Testis (tissue), 3 donors: ENCODE data around the gene SPRR2F. TPM values are rescaled to one million over a fixed set of nuclear protein-coding genes. Genes with fewer than 3 reads are reported as not detected.
"Not testable (repeated sequence)": the region's sequence is repeated elsewhere in the genome, so short reads cannot be mapped to it uniquely, and the experiment has no call there.

Experiments used
- DNase-seq: peaks from one replicate; pipeline ENCODE4 v3.0.0-alpha.2; 2019
- H3K27ac ChIP-seq, 2 donors: fragments of 200-600 bp; sonication (generic); one replicate each; pipeline ENCODE4 v1.5.1; 2019
- H3K27me3 ChIP-seq: fragments of 200-600 bp; sonication (generic); one replicate; pipeline ENCODE4 v1.5.1; 2019
- H3K36me3 ChIP-seq: fragments of 200-600 bp; sonication (generic); one replicate; pipeline ENCODE4 v1.5.1; 2017; ENCODE audit warnings: low read depth; ENCODE audit errors: missing control alignments
- H3K4me1 ChIP-seq: fragments of 200-600 bp; sonication (generic); one replicate; pipeline ENCODE4 v1.5.1; 2019
- H3K4me3 ChIP-seq, 2 donors: fragments of 200-600 bp; sonication (generic); one replicate each; pipeline ENCODE4 v1.5.1; 2017 to 2019
- H3K9me3 ChIP-seq: fragments of 200-600 bp; sonication (generic); one replicate; pipeline ENCODE4 v1.5.1; 2017
- POLR2A ChIP-seq: fragments of 450-650 bp; IDR thresholded peaks from one replicate; pipeline ENCODE4 v1.6.1; 2017; ENCODE audit warnings: antibody characterized with exemption, mild to moderate bottlenecking, moderate library complexity
- WGBS, 2 donors: methylation state at CpG; one replicate each; pipeline ENCODE4 v1.1.5; 2018; 5-methylcytosine and 5-hydroxymethylcytosine counted together
- intact Hi-C: fragments of 100-400 bp; cut with DNase I; formaldehyde crosslinking; loops from one replicate; pipeline ENCODE4 v1.15.1; 2023; ENCODE audit warnings: low total_unique reads
- polyA plus RNA-seq: library from polyadenylated mRNA; stranded (reverse); fragments of 350-450 nt; fragmentation: Illumina TruSeq; extraction: RNeasy Lipid Tissue Mini Kit (QIAGEN cat#74804); gene quantifications from one replicate; pipeline ENCODE4 v1.2.3, GENCODE V29; 2014; ENCODE audit warnings: low read depth, low replicate concordance; ENCODE audit not compliant: insufficient read depth
- total RNA-seq, 2 donors: library from RNA; depleted of rRNA; stranded (reverse); fragments of >200 nt; gene quantifications; one replicate each; pipeline ENCODE4 v1.2.3, GENCODE V29; 2016
- TF ChIP-seq, protein P1 (sequence below), 3 experiments: fragments of 450-650 bp in 2 of 3; fragments of 200-600 bp in 1 of 3; sonication (generic) in 1 of 3; IDR thresholded peaks; one replicate each; pipeline ENCODE4 v1.5.1; 2016 to 2019; ENCODE audit warnings: antibody characterized with exemption in 3 of 3, mild to moderate bottlenecking in 2 of 3, moderate library complexity in 1 of 3

Gene SPRR2F
- total and polyA plus RNA-seq, 3 donors from 2014 or later: 4.9 to 21.6 TPM; not detected in 1

DNA sequence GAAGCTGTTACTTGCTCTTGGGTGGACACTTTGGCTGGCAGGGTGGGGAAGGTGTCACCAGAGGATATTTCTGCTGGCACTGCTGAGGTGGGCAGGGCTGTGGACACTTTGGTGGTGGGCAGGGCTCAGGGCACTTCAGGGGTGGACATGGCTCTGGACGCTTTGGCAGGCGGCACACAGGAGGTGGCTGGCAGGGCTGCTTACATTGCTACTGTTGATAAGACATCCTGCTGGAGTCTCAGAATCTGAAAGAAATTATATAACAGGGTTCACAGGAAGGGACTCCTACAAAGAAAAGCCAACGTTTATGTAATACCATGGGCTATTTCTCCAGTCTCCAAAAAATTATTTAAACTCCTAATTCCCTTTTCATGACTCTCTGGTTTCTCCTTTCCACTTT, 27.2 kb upstream of the SPRR2F start:
- no peak for TF ChIP-seq POLR2A
- TF ChIP-seq, protein P1, sequence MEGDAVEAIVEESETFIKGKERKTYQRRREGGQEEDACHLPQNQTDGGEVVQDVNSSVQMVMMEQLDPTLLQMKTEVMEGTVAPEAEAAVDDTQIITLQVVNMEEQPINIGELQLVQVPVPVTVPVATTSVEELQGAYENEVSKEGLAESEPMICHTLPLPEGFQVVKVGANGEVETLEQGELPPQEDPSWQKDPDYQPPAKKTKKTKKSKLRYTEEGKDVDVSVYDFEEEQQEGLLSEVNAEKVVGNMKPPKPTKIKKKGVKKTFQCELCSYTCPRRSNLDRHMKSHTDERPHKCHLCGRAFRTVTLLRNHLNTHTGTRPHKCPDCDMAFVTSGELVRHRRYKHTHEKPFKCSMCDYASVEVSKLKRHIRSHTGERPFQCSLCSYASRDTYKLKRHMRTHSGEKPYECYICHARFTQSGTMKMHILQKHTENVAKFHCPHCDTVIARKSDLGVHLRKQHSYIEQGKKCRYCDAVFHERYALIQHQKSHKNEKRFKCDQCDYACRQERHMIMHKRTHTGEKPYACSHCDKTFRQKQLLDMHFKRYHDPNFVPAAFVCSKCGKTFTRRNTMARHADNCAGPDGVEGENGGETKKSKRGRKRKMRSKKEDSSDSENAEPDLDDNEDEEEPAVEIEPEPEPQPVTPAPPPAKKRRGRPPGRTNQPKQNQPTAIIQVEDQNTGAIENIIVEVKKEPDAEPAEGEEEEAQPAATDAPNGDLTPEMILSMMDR (IDR thresholded peaks at IDR 0.05): no peak
- no peaks in the 10 kb centered on the region for H3K27me3 ChIP-seq
- no peak overlapping the region for H3K27ac ChIP-seq
- H3K4me1 ChIP-seq: no peaks in the 10 kb centered on the region
- DNase-seq: no peak
- H3K36me3 ChIP-seq: no peaks in the 10 kb centered on the region
- no peaks in the 10 kb centered on the region for H3K9me3 ChIP-seq
- H3K4me3 ChIP-seq: no peak overlapping the region
- WGBS, 2 donors: 35 to 61% methylated on average over 3 of the region's 3 CpGs
- intact Hi-C loops: no loop called here

DNA sequence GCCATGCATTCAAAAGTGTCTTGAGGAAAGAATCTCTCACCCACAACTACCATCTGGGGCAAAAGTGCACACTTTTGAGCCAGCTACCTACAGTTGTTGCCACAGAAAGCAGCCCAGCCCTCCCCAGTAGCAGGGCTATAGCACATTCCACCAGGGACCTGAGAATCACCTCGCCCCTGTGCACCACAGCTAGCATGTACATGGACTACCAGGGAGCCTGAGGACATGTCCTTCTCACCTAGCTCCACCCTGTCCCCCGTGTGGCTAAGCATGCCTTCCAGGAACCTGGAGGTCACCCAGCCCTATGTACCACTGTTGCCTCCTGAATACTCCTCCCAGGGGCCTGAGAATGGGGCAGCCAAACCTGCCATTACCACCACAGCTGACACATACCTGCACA, 20.4 kb upstream of the SPRR2F start:
- DNase-seq: no peak
- no peak overlapping the region for H3K4me3 ChIP-seq
- H3K27ac ChIP-seq: no peak overlapping the region
- no peaks in the 10 kb centered on the region for H3K9me3 ChIP-seq
- intact Hi-C loops: no loop called here
- TF ChIP-seq POLR2A: no peak
- TF ChIP-seq, protein P1 (IDR thresholded peaks at IDR 0.05): no peak
- H3K4me1 ChIP-seq: no peaks in the 10 kb centered on the region
- no peaks in the 10 kb centered on the region for H3K36me3 ChIP-seq
- H3K27me3 ChIP-seq: no peaks in the 10 kb centered on the region
- WGBS, 2 donors: 83 to 90% methylated on average over 1 to 2 of the region's 2 CpGs

DNA sequence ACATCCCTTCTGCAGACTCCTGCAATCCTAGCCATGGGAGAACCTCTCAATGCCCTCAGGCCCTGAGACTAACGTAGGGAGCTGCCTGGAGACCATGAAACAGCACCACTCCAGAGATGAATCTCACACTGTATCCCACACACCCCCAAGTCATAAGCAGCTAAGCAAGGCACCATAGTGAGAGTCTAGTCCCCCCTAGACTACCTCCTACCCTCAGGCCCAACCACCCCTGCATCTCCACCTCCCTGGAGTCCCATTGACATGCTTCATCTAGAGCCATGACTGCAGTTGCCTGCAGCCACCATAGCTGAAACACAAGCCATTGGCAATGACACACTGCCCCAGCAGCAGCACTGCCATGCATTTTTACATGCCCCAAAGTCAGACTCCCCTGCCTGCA, 20.0 kb upstream of the SPRR2F start:
- intact Hi-C loops: no loop called here
- Histone ChIP-seq H3K36me3 (no peaks in the 10 kb centered on the region), H3K27ac (no peak overlapping the region), H3K9me3 (no peaks in the 10 kb centered on the region), H3K4me1 (no peaks in the 10 kb centered on the region), H3K27me3 (no peaks in the 10 kb centered on the region), H3K4me3 (no peak overlapping the region)
- TF ChIP-seq POLR2A: no peak
- TF ChIP-seq, protein P1 (IDR thresholded peaks at IDR 0.05): no peak
- no peak for DNase-seq
- WGBS, 2 donors: 91 to 100% methylated on average over 1 of the region's 1 CpG

DNA sequence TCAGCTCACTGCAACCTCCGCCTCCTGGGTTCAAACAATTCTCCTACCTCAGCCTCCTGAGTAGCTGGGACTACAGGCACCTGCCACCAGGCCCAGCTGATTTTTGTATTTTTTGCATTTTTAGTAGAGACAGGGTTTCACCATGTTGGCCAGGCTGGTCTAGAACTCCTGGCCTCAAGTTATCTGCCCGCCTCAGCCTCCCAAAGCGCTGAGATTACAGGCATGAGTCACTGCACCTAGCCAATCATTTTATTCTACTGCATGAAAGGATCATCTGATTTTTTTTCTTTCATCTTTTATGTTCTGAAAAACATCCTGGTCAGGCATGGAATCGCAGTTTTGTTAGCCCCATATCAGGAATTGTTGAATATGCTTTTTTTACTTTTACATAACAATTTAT, 15.4 kb upstream of the SPRR2F start:
- WGBS, 2 donors: 86 to 96% methylated on average over 4 of the region's 4 CpGs
- DNase-seq, intact Hi-C loops, H3K27ac ChIP-seq, H3K9me3 ChIP-seq, H3K36me3 ChIP-seq, H3K4me3 ChIP-seq, H3K27me3 ChIP-seq, H3K4me1 ChIP-seq: not testable (repeated sequence)

DNA sequence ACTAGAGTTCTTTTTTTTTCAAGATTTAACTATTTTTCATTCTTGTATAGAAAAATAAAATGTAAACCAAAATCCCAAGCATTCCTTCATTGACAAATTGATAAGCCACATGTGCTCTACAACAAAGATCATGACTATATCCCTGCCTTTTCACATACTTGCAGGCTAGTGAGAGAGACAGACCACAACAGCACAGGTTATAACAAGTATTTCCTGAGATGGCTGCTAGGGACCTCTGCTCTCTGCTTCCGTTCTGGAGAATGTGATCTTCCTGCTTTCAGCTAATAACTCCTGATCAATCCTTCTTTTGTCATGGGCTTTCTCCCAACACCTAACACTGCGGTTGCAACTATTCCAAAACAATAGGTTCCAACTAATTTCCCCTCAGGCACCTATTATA, 14.0 kb upstream of the SPRR2F start:
- Histone ChIP-seq H3K4me1 (no peaks in the 10 kb centered on the region), H3K27ac (no peak overlapping the region), H3K36me3 (no peaks in the 10 kb centered on the region), H3K27me3 (no peaks in the 10 kb centered on the region), H3K9me3 (no peaks in the 10 kb centered on the region), H3K4me3 (no peak overlapping the region)
- intact Hi-C loops: no loop called here
- DNase-seq: no peak
- WGBS, 2 donors: 87 to 89% methylated on average over 2 of the region's 2 CpGs
- TF ChIP-seq, protein P1 (IDR thresholded peaks at IDR 0.05): no peak
- no peak for TF ChIP-seq POLR2A
